ENCODE measurements around the gene RNF220. TPM values are rescaled to one million over a fixed set of nuclear protein-coding genes. Genes with fewer than 3 reads are reported as not detected.

Gene RNF220
- total and polyA plus RNA-seq, 2 of the 4 experiments (the other 2 are of a cell fraction) = 71.8 to 77.1 TPM

- H2AFZ ChIP-seq (replicated peaks; ENCODE audit: low read length, poor library complexity) = no peak overlapping the region
- H3K4me3 ChIP-seq (ENCODE audit: insufficient read depth, low read depth, low read length) = no peak overlapping the region
- no peak overlapping the region for H3K9ac ChIP-seq (ENCODE audit: low read depth, low read length)
- H3K56ac ChIP-seq (ENCODE audit: extremely low read depth, insufficient read depth, low read length) = no peak overlapping the region
- H3K14ac ChIP-seq (replicated peaks; ENCODE audit: low read depth, low read length) = no peak overlapping the region
- no peak overlapping the region for H2AK9ac ChIP-seq (replicated peaks; ENCODE audit: low read depth, low read length, poor library complexity)
- H3K18ac ChIP-seq (ENCODE audit: low read depth, low read length) = no peak overlapping the region
- no peak overlapping the region for H2BK120ac ChIP-seq (ENCODE audit: low read depth, low read length)
- intact Hi-C loops (cut with micrococcal nuclease) = no loop called here
- POLR2A ChIA-PET (ENCODE audit: unreplicated experiment) = no interaction called here
- H2BK15ac ChIP-seq (ENCODE audit: low read depth, low read length) = no peak overlapping the region; the same call in 2 of the 3 replicates
- CTCF ChIA-PET = no interaction called here
- H2AK5ac ChIP-seq (ENCODE audit: low read depth, low read length) = no peak overlapping the region
- no peak overlapping the region for H3K4ac ChIP-seq (ENCODE audit: low read depth, low read length)
- no TSS peak for BruUV-seq (replicated peaks)
- H2BK20ac ChIP-seq (ENCODE audit: low read depth, low read length) = no peak overlapping the region
- in situ Hi-C loops (cut with MboI; ENCODE audit: low sequenced_read_pairs) = no loop called here
- no peaks in the 10 kb centered on the region for H4K20me1 ChIP-seq (ENCODE audit: insufficient read depth, low read length)
- ATAC-seq (ENCODE audit: low read depth) (no peak), DNase-seq (no peak)
- whole genome bisulfite sequencing, 2 experiments (ENCODE audit: extremely low coverage in 2 of 2, insufficient read length in 1 of 2) = 65% methylated on average over 4 of the region's 10 CpGs; no CpG with 5 or more reads in 1 of the 2 experiments
- H3K27ac ChIP-seq (ENCODE audit: insufficient read depth, low read length) = no peak overlapping the region
- no peaks in the 10 kb centered on the region for H3K79me1 ChIP-seq (ENCODE audit: low read depth in 1 of 2, low read length in 2 of 2)
- dilution Hi-C loops (cut with HindIII; ENCODE audit: low sequenced_read_pairs, unreplicated experiment) = no loop called here
- peaks cover 80% of the 10 kb centered on the region for H3K27me3 ChIP-seq (ENCODE audit: control insufficient read depth, insufficient read depth, low read length)
- H3K36me3 ChIP-seq (ENCODE audit: control insufficient read depth, insufficient read depth, low read length) = no peaks in the 10 kb centered on the region
- no peak overlapping the region for H3K4me2 ChIP-seq (ENCODE audit: low read depth, low read length)
- H2BK5ac ChIP-seq (ENCODE audit: low read depth, low read length, poor library complexity, severe bottlenecking) = no peak overlapping the region
- no peaks in the 10 kb centered on the region for H3K9me1 ChIP-seq (ENCODE audit: insufficient read depth, low read length)
- H4K5ac ChIP-seq (ENCODE audit: low read depth, low read length) = no peak overlapping the region
- no peak for TF ChIP-seq MAFK (IDR thresholded peaks at IDR 0.05; ENCODE audit: low read depth, low read length)
- no peak for TF ChIP-seq CTCF (conservative IDR thresholded peaks at IDR 0.05; ENCODE audit: low read depth, low read length)
- no peak for TF ChIP-seq MAZ (IDR thresholded peaks at IDR 0.05; ENCODE audit: borderline replicate concordance, low read depth, low read length)
- TF ChIP-seq MXI1 (IDR thresholded peaks at IDR 0.05; ENCODE audit: borderline replicate concordance, low read depth, low read length) = no peak
- TF ChIP-seq NFE2L2 (IDR thresholded peaks at IDR 0.05; ENCODE audit: low read depth, low read length) = no peak
- no peak for TF ChIP-seq RFX5 (IDR thresholded peaks at IDR 0.05; ENCODE audit: low read depth, low read length)
- TF ChIP-seq SMC3 (IDR thresholded peaks at IDR 0.05; ENCODE audit: low read depth, low read length) = no peak
- no peak for TF ChIP-seq POLR2A (IDR thresholded peaks at IDR 0.05; ENCODE audit: low read depth, low read length)
- no peak for TF ChIP-seq FOS (IDR thresholded peaks at IDR 0.05; ENCODE audit: low read depth, low read length)
- no peak for TF ChIP-seq USF2 (IDR thresholded peaks at IDR 0.05; ENCODE audit: low read depth, low read length)
- no peak for TF ChIP-seq CHD1 (IDR thresholded peaks at IDR 0.05; ENCODE audit: low read depth, low read length)
- TF ChIP-seq BHLHE40 (IDR thresholded peaks at IDR 0.05; ENCODE audit: low read depth, low read length) = no peak
- TF ChIP-seq RAD21 (IDR thresholded peaks at IDR 0.05; ENCODE audit: low read length) = no peak
- no peak for TF ChIP-seq CEBPB (IDR thresholded peaks at IDR 0.05; ENCODE audit: low read depth, low read length)
- no peak for TF ChIP-seq RCOR1 (IDR thresholded peaks at IDR 0.05; ENCODE audit: insufficient replicate concordance, low read length)
- H4K8ac ChIP-seq (ENCODE audit: low read depth in 2 of 2, low read length in 2 of 2) = no peak overlapping the region
- H3K23ac ChIP-seq (ENCODE audit: low read depth, low read length) = no peak overlapping the region
- H4K91ac ChIP-seq (ENCODE audit: insufficient read depth, low read depth, low read length) = no peak overlapping the region
- no peaks in the 10 kb centered on the region for H3K4me1 ChIP-seq (ENCODE audit: control insufficient read depth, insufficient read depth, low read length)
- H3K9me3 ChIP-seq (ENCODE audit: control insufficient read depth, insufficient read depth, low read length) = no peaks in the 10 kb centered on the region
Measured at GRCh38 chr1:44568128-44568900, 163.3 kb downstream of the RNF220 start.
